ENCODE data around the gene RELA.

RELA gene

GRCh38 chr11:65650547-65651338, 12.0 kb downstream of the RELA start:
- no peak for TF ChIP-seq CTCF (IDR thresholded peaks at IDR 0.05; ENCODE audit: low read depth, low read length)
- no peak overlapping the region for H3K4me3 ChIP-seq (ENCODE audit: low read depth, low read length)

GRCh38 chr11:65649656-65650546, 12.8 kb downstream of the RELA start:
- TF ChIP-seq CTCF (IDR thresholded peaks at IDR 0.05; ENCODE audit: low read depth, low read length): no peak
- no peak overlapping the region for H3K4me3 ChIP-seq (ENCODE audit: low read depth, low read length)

DNA sequence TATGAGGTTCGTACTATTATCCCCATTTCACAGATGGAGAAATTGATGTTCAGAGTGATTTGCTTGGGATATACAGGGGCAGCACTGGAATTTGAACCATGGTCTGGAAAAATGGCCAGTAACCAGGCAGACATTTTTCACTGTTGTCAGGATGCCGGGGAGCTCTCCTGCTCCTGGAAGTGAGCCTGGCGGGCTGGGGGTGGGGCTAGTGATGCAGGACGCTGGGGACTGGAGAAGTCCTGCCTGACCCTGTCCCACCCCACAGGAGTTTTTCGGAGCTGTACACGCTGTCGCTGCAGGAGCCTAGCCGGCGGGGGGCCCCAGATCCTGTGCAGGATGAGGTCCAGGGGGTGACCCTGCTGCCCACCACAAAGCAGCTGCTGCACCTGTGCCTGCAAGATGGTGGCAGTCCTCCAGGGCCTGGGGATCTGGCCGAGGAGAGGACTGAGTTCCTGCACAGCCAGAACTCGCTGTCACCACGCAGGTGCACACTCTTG, 13.7 kb downstream of the RELA start:
- TF ChIP-seq CTCF (IDR thresholded peaks at IDR 0.05; ENCODE audit: low read depth, low read length): no peak

GRCh38 chr11:65646958-65647701, 15.6 kb downstream of the RELA start:
- H3K4me3 ChIP-seq (ENCODE audit: low read depth, low read length): no peak overlapping the region
- TF ChIP-seq CTCF (IDR thresholded peaks at IDR 0.05; ENCODE audit: low read depth, low read length): no peak

More for the DNA sequence above, 13.7 kb downstream of the RELA start:
- no peak overlapping the region for H3K4me3 ChIP-seq (ENCODE audit: low read depth, low read length)

DNA sequence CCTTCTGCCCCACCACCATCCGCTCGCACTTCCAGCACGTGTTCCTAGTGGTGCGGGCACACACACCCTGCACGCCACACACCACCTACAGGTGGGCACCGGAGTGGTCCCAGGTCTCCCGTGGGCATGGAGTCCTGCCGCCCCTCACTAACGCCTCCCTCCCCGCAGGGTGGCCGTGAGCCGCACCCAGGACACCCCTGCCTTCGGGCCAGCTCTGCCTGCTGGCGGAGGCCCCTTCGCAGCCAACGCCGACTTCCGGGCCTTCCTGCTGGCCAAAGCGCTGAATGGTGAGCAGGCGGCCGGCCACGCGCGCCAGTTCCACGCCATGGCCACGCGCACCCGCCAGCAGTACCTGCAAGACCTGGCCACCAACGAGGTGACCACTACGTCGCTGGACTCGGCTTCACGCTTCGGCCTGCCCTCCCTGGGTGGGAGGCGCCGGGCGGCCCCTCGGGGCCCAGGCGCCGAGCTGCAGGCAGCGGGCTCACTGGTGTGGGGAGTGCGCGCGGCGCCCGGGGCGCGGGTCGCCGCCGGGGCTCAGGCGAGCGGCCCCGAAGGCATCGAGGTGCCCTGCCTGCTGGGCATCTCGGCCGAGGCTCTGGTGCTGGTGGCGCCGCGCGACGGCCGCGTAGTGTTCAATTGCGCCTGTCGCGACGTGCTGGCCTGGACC, 16.3 kb downstream of the RELA start:
- TF ChIP-seq CTCF (IDR thresholded peaks at IDR 0.05; ENCODE audit: low read depth, low read length): no peak
- H3K4me3 ChIP-seq (ENCODE audit: low read depth, low read length): no peak overlapping the region

DNA sequence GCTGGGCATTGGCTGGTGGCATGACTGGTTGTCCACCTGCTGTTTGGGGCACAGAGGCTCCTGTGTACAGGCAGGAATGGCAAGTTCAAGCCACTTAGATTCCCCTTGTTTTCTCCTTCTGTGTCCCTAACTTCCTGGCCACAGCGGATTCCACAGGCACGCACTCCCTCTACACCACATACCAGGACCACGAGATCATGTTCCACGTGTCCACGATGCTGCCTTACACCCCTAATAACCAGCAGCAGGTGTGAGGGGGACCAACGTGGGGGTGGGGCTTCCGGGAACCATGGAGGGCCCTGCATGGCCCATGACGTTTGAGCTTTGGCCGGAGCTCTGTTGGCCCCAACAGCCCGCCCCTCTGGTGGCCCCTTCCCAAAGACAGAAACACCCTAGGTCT, 17.0 kb downstream of the RELA start:
- no peak for TF ChIP-seq CTCF (IDR thresholded peaks at IDR 0.05; ENCODE audit: low read depth, low read length)
- no peak overlapping the region for H3K4me3 ChIP-seq (ENCODE audit: low read depth, low read length)

Measured in WI38 (cell line).